ENCODE data around the gene SORL1-AS1.

Gene SORL1-AS1

DNA sequence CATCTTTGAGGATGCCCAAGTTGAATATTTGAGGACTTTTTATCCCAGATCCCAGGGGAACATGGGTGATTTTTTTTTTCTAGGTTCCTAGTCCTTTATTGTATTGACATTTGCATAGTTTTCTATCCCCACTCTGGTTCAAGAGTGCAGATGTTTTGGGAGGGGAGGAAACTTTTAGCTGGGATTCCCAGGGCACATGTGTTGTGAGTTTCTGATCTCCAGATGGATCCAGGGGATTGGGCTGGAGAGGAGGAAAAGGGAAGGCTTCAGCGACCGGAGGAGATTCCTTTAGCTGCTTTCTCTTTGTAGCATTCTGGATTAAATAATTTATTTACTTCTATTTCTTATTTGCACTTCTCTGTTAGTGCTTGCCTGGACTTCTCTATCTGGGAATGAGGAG is 14.7 kb upstream of the SORL1-AS1 start:
- TF ChIP-seq NFIC (IDR thresholded peaks at IDR 0.05) (no peak), TCF12 (IDR thresholded peaks at IDR 0.05; ENCODE audit: low read depth) (no peak), EGR1 (IDR thresholded peaks at IDR 0.05) (no peak), RAD21 (IDR thresholded peaks at IDR 0.05; ENCODE audit: low read depth) (no peak), FOXM1 (IDR thresholded peaks at IDR 0.05; ENCODE audit: borderline replicate concordance, low read depth) (no peak)

DNA sequence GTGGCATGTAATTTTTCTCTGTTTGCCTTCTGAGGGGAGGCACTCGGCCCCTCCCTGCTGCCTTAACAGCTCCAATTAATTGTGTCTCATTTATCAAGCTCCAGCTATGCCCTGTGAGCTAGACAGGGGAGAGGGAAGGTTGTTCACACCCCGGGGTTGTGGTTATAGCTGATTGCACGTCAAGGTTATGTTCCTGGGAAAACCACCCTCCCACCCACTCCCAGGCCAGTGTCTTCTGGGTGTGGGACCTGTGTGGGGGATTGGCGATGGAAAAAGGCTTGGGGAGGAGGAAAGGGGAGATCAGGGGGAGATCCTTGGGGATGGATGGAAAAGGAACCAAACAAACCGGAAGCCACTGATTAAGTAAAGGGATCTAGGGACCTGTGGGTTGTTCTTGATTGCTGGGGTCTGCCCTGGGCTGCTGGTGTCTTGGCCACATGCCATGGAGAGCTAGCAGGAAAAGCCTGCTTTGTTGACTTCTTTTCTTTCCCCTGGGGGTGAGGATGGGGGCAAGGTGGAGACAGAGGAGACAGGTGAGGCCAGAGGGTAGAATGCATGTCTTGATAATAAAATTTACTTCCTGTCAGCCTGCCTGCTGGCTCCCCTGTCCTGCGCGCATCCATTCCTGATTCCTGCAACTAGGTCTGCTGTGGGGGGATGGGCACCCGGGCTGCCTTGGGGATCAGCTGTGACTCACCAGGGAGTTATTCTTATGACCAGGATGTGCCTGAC is 13.5 kb upstream of the SORL1-AS1 start:
- TF ChIP-seq FOXM1 (IDR thresholded peaks at IDR 0.05; ENCODE audit: borderline replicate concordance, low read depth) (peak; percentile 48; the same call in 1 of the 2 replicates), ZBTB7A (IDR thresholded peaks at IDR 0.05; ENCODE audit: low read depth) (peak; percentile 58; the same call in 1 of the 2 replicates), NFIC (IDR thresholded peaks at IDR 0.05) (peak; percentile 85), EGR1 (IDR thresholded peaks at IDR 0.05) (no peak), YY1 (IDR thresholded peaks at IDR 0.05; ENCODE audit: low read depth) (no peak), TAF1 (IDR thresholded peaks at IDR 0.05; ENCODE audit: low read depth) (peak; percentile 61), TCF12 (IDR thresholded peaks at IDR 0.05; ENCODE audit: low read depth) (peak; percentile 87), CREB1 (IDR thresholded peaks at IDR 0.05; ENCODE audit: low read depth) (no peak), RAD21 (IDR thresholded peaks at IDR 0.05; ENCODE audit: low read depth) (0 out of 2 replicates have a peak, but pooled peaks have one; percentile 7), REST (IDR thresholded peaks at IDR 0.05; ENCODE audit: low read depth) (no peak), CEBPB (IDR thresholded peaks at IDR 0.05) (no peak; the same call in 1 of the 2 replicates), TEAD4 (IDR thresholded peaks at IDR 0.05) (peak; percentile 91), EP300 (IDR thresholded peaks at IDR 0.05; ENCODE audit: borderline replicate concordance) (peak; percentile 68)
- TF ChIP-seq, protein P1, sequence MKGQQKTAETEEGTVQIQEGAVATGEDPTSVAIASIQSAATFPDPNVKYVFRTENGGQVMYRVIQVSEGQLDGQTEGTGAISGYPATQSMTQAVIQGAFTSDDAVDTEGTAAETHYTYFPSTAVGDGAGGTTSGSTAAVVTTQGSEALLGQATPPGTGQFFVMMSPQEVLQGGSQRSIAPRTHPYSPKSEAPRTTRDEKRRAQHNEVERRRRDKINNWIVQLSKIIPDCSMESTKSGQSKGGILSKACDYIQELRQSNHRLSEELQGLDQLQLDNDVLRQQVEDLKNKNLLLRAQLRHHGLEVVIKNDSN (IDR thresholded peaks at IDR 0.05): no peak
- TF ChIP-seq, protein P2, sequence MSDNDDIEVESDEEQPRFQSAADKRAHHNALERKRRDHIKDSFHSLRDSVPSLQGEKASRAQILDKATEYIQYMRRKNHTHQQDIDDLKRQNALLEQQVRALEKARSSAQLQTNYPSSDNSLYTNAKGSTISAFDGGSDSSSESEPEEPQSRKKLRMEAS (IDR thresholded peaks at IDR 0.05): peak; percentile 55

GRCh38 chr11:121465709-121466062 is 12.9 kb upstream of the SORL1-AS1 start:
- TF ChIP-seq, protein P2 (IDR thresholded peaks at IDR 0.05): peak; percentile 39; the same call in 1 of the 2 replicates
- TF ChIP-seq NFIC (IDR thresholded peaks at IDR 0.05): no peak
- TF ChIP-seq EGR1 (IDR thresholded peaks at IDR 0.05): no peak
- TF ChIP-seq TCF12 (IDR thresholded peaks at IDR 0.05; ENCODE audit: low read depth): 0 out of 2 replicates have a peak, but pooled peaks have one; percentile 45

- TF ChIP-seq TEAD4 (IDR thresholded peaks at IDR 0.05): peak; percentile 62
- TF ChIP-seq EP300 (IDR thresholded peaks at IDR 0.05; ENCODE audit: borderline replicate concordance): peak; percentile 63
- TF ChIP-seq NFIC (IDR thresholded peaks at IDR 0.05): peak; percentile 88
- TF ChIP-seq YY1 (IDR thresholded peaks at IDR 0.05; ENCODE audit: low read depth): 0 out of 2 replicates have a peak, but pooled peaks have one; percentile 47
- TF ChIP-seq FOXM1 (IDR thresholded peaks at IDR 0.05; ENCODE audit: borderline replicate concordance, low read depth): no peak
- TF ChIP-seq TCF12 (IDR thresholded peaks at IDR 0.05; ENCODE audit: low read depth): peak; percentile 71
- TF ChIP-seq RAD21 (IDR thresholded peaks at IDR 0.05; ENCODE audit: low read depth): peak; percentile 3; the same call in 1 of the 2 replicates
- TF ChIP-seq, protein P2 (IDR thresholded peaks at IDR 0.05): peak; percentile 19; the same call in 1 of the 2 replicates
- TF ChIP-seq, protein P1 (IDR thresholded peaks at IDR 0.05): no peak
Observed at GRCh38 chr11:121464352-121464946, 11.7 kb upstream of the SORL1-AS1 start.

GRCh38 chr11:121463689-121464335 is 11.0 kb upstream of the SORL1-AS1 start:
- TF ChIP-seq EGR1 (IDR thresholded peaks at IDR 0.05) (no peak), CEBPB (IDR thresholded peaks at IDR 0.05) (no peak), FOXM1 (IDR thresholded peaks at IDR 0.05; ENCODE audit: borderline replicate concordance, low read depth) (no peak), EP300 (IDR thresholded peaks at IDR 0.05; ENCODE audit: borderline replicate concordance) (no peak)
- TF ChIP-seq, protein P2 (IDR thresholded peaks at IDR 0.05): no peak

GRCh38 chr11:121461843-121462242 is 9.1 kb upstream of the SORL1-AS1 start:
- TF ChIP-seq, protein P1 (IDR thresholded peaks at IDR 0.05): no peak
- no peak for TF ChIP-seq CEBPB (IDR thresholded peaks at IDR 0.05)
- no peak for TF ChIP-seq TCF12 (IDR thresholded peaks at IDR 0.05; ENCODE audit: low read depth)
- no peak for TF ChIP-seq NFIC (IDR thresholded peaks at IDR 0.05)
- no peak for TF ChIP-seq TAF1 (IDR thresholded peaks at IDR 0.05; ENCODE audit: low read depth)
- TF ChIP-seq EP300 (IDR thresholded peaks at IDR 0.05; ENCODE audit: borderline replicate concordance): no peak
- no peak for TF ChIP-seq CREB1 (IDR thresholded peaks at IDR 0.05; ENCODE audit: low read depth)
- no peak for TF ChIP-seq FOXM1 (IDR thresholded peaks at IDR 0.05; ENCODE audit: borderline replicate concordance, low read depth)
